GM21786 (cell line): ENCODE measurements around the gene EXO1.

ENCODE experiments used
- ATAC-seq: cut with Tn5 transposase; IDR thresholded peaks from one replicate; pipeline ENCODE4 v1.9.1; 2021; ENCODE audit not compliant: unreplicated experiment

EXO1 gene

GRCh38 chr1:241888232-241888631, 40.2 kb downstream of the EXO1 start:
- no peak for ATAC-seq

GRCh38 chr1:241891296-241891695, 43.3 kb downstream of the EXO1 start:
- ATAC-seq, result no peak

- ATAC-seq, result no peak
Observed at GRCh38 chr1:241894016-241894415, 46.0 kb downstream of the EXO1 start.

GRCh38 chr1:241895013-241895412, 47.0 kb downstream of the EXO1 start:
- peak; percentile 82 for ATAC-seq

GRCh38 chr1:241896670-241896962, 48.6 kb downstream of the EXO1 start:
- ATAC-seq, result no peak

DNA sequence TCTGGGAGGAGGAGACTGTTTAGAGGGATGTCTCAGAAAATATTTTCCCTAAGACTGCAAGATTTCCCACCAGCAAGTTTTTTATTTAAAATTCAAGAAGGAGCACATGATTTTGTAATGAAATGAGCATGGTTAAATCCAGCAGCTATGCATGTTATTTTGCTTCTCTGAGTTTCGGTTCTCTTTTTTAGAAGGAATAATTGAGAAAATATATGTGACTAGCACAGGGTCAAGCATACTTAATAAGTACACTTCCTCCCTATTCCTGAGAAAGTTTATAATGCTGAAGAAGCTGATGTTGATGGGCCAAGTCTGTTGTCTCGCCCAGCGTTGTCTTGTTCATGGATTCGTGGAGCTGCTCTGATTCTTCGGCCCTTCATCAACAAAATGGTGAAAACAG, 51.2 kb downstream of the EXO1 start:
- no peak for ATAC-seq

DNA sequence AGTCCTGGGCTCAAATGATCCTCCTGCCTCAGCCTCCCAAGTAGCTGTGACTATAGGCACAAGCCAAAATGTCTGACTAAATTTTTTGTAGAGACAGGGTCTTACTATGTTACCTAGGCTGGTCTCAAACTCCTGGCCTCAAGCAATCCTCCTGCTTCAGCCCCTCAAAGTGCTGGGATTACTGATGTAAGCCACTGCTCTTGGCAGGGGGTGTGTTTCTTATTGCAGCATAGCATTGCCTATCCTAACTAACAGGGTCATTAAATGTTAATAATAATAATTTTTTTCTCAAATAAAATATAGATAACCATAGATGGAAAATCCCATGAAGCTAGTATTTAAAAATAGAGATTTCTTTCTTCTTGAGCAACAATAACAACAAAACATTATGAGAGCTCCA, 52.4 kb downstream of the EXO1 start:
- ATAC-seq, result no peak

- ATAC-seq, result no peak
Observed at GRCh38 chr1:241902391-241903065, 54.5 kb downstream of the EXO1 start.

DNA sequence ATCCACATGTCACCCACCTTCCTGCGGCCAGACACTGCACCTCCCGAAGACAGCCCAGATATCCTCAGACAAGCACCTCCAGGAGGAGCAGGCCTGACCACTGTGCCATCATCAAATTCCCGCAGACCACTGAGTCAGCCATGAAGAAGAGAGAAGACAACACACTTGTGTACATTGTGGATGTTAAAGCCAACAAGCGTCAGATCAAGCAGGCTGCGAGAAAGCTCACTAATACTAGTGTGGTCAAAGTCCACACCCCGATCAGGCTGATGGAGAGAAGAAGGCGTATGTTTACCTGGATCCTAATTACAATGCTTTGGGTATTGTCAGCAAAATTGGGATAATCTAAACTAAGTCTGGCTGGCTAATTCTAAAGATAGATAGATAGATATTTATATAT, 68.2 kb downstream of the EXO1 start:
- ATAC-seq, result no peak

- ATAC-seq, result no peak
Observed at GRCh38 chr1:241917487-241917886, 69.5 kb downstream of the EXO1 start.

DNA sequence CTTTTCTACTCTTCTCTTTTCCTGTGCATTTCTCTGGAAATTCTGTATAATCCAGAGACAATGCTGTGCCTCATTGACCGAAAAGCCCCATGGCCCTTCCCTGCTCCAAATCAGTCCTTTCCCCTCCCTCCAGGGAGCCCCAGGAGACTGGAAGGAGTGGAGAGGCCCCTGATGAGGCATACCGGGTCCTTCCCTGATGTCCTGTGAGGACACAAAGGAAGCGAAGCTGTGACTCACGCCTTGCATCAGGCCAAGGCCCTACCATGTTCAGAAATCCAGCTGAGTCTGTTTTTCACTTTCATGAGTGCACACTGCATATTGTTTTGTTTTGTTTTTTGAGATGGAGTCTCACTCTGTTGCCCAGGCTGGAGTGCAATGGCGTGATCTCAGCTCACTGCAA, 70.9 kb downstream of the EXO1 start:
- no peak for ATAC-seq

DNA sequence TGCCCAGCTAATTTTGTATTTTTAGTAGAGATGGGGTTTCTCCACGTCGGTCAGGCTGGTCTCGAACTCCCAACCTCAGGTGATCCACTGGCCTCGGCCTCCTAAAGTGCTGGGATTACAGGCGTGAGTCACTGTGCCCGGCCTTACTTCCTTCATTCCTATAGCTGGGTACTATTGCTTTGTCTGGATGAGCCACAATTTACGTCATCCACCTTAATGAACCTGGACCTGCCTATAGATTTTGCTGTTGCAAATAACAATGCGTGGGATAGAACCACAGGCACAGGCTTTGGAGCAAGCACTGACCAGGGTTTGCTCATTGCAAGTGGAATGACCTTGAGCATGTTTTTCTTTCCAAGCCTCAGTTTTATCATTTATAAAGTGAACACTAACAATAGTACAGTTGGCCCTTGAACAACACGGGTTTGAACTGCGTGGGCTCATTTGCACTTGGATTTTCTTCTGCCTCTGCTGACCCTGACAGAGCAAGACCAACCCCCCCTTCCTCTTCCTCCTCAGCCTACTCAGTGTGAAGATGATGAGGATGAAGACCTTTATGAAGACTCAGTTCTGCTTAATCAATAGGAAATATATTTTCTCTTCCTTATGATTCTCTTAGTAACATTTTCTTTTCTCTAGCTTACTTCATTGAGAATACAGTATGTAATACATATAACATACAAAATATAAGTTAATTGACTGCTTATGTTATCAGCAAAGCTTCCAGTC, 76.2 kb downstream of the EXO1 start:
- no peak for ATAC-seq

DNA sequence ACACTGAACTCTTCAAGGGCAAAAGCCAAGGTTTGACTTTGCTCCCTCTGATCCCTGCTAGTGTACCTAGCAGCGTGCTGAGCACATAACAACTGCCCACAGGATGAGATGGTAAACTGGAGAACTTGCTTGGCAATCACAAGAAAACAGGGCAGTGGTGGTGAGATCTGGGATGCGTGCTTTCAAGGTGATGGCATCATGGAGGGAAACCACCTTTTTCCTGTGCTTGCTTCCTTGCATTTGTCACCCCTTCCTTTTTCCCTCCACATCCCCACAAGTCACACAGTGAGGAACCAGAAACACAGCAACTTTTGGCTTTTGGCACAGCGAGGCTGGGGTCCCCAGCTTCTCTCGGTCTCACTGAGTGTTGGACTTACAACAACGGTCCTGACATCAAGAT, 78.1 kb downstream of the EXO1 start:
- ATAC-seq, result no peak

- no peak for ATAC-seq
Observed at GRCh38 chr1:241927321-241927720, 79.3 kb downstream of the EXO1 start.

DNA sequence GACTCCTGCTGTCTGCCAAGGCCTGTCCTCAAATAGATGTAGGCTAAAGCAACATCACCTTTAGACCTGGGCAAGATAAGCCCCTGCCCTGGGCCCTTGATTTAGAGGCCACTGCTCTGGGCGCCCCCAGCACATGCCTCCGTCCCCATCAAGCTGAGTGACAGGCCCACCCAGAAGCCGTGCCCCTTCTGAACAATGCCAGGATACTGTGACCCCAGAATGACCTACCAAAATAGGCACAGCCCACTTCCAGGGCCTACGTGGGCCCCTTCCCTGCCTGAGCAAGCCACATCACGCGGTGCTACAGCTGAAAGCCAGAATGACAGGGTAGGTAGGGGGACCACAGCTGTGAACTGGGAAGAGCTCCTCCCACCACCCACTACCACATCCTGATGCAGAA, 84.8 kb downstream of the EXO1 start:
- ATAC-seq, result no peak

- ATAC-seq, result no peak
Observed at GRCh38 chr1:241934201-241934848, 86.3 kb downstream of the EXO1 start.

DNA sequence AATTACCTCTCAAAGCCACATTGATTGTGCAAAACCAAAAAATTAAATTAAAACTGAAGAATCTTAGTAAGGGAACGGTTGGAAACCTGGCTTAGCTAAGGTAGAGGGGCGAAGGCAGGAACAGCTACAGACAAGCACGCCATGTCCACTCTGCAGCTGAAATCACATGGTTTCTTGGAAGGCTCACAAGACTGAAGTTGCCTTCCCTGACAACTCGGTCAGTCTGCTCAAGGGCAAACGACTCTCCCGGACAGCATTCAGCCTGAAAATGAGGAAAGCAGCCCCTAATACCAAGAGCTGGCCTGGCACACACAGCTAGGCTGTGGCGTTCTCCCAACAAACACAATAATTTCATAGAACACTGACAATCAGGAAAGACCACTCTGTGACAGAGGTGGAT, 86.9 kb downstream of the EXO1 start:
- no peak for ATAC-seq
